Stimulated activated CD8-positive, alpha-beta memory T cell treated with anti-CD3 and anti-CD28 coated beads, Interleukin-4, amount 100 ng/mL, for 4 hours (primary cell): ENCODE measurements around the gene OMP.

Experiments used
- DNase-seq, 2 donors: peaks; one replicate each; pipeline ENCODE4 v3.0.0-alpha.2; 2020; ENCODE audit warnings: low read depth in 2 of 2, low spot score in 1 of 2

The OMP gene

GRCh38 chr11:77069336-77069968 lies 33.2 kb upstream of the OMP start:
- DNase-seq, result no peak

- no peak for DNase-seq
Observed at GRCh38 chr11:77069969-77070582, 32.6 kb upstream of the OMP start.

GRCh38 chr11:77071077-77071476 lies 31.6 kb upstream of the OMP start:
- no peak for DNase-seq

- DNase-seq, result no peak
Observed at GRCh38 chr11:77071671-77072605, 30.7 kb upstream of the OMP start.

GRCh38 chr11:77072851-77073327 lies 29.8 kb upstream of the OMP start:
- no peak for DNase-seq

- DNase-seq, result no peak
Observed at GRCh38 chr11:77073328-77074001, 29.2 kb upstream of the OMP start.

GRCh38 chr11:77074205-77074604 lies 28.4 kb upstream of the OMP start:
- DNase-seq, result no peak

- DNase-seq, result no peak
Observed at GRCh38 chr11:77074626-77075221, 27.9 kb upstream of the OMP start.

- DNase-seq, result no peak
Observed at GRCh38 chr11:77075425-77075905, 27.2 kb upstream of the OMP start.

GRCh38 chr11:77079666-77080065 lies 23.0 kb upstream of the OMP start:
- no peak for DNase-seq

GRCh38 chr11:77080643-77081210 lies 21.9 kb upstream of the OMP start:
- no peak for DNase-seq

- DNase-seq, result no peak
Observed at GRCh38 chr11:77081381-77081851, 21.2 kb upstream of the OMP start.

GRCh38 chr11:77081976-77082836 lies 20.4 kb upstream of the OMP start:
- DNase-seq, result no peak

GRCh38 chr11:77082838-77083565 lies 19.6 kb upstream of the OMP start:
- no peak for DNase-seq

GRCh38 chr11:77083566-77084245 lies 18.9 kb upstream of the OMP start:
- no peak for DNase-seq

GRCh38 chr11:77084581-77085191 lies 18.0 kb upstream of the OMP start:
- DNase-seq, result no peak

- no peak for DNase-seq
Observed at GRCh38 chr11:77085652-77086051, 17.0 kb upstream of the OMP start.
